Measurements from ENCODE around the gene UBE2C. TPM values are rescaled to one million over a fixed set of nuclear protein-coding genes. Genes with fewer than 3 reads are reported as not detected.

Gene UBE2C
- total and polyA plus RNA-seq, 2 donors (not counting 1 experiment from before 2014, with no cell fraction given): 0.54 to 2.4 TPM

Small RNA genes lying within 50 kb of the gene (small RNA-seq; reads per million reads assigned to genes)
- gene RNU6ATAC38P (ENCODE audit: insufficient read length, low read depth, low replicate concordance): not detected

Other genes with a start within 250 kb of the UBE2C start
- not detected in 2 replicates for gene WFDC8, start 233.4 kb upstream of the UBE2C start, total RNA-seq
- not detected in 2 replicates for gene WFDC8, start 233.4 kb upstream of the UBE2C start, polyA plus RNA-seq
- not detected in 2 replicates for gene WFDC10A, start 182.9 kb upstream of the UBE2C start, total RNA-seq
- gene WFDC10A, start 182.9 kb upstream of the UBE2C start, polyA plus RNA-seq: not detected in 2 replicates
- not detected in 2 replicates for gene WFDC9, start 181.4 kb upstream of the UBE2C start, total RNA-seq
- not detected in 2 replicates for gene WFDC9, start 181.4 kb upstream of the UBE2C start, polyA plus RNA-seq
- gene WFDC11, start 142.4 kb upstream of the UBE2C start, total RNA-seq: not detected in 2 replicates
- not detected in 2 replicates for gene WFDC11, start 142.4 kb upstream of the UBE2C start, polyA plus RNA-seq
- not detected in 2 replicates for gene WFDC13, start 110.6 kb upstream of the UBE2C start, total RNA-seq
- not detected in 2 replicates for gene WFDC13, start 110.6 kb upstream of the UBE2C start, polyA plus RNA-seq
- not detected in 2 replicates for gene WFDC10B, start 107.6 kb upstream of the UBE2C start, total RNA-seq
- gene WFDC10B, start 107.6 kb upstream of the UBE2C start, polyA plus RNA-seq: 0.30 TPM in 1 of 2 replicates, not detected in the other
- gene SPINT4, start 90.3 kb upstream of the UBE2C start, total RNA-seq: not detected in 2 replicates
- gene SPINT4, start 90.3 kb upstream of the UBE2C start, polyA plus RNA-seq: not detected in 2 replicates
- not detected in 2 replicates for gene WFDC3, start 20.8 kb upstream of the UBE2C start, total RNA-seq
- 0.26 TPM in 1 of 2 replicates, not detected in the other for gene WFDC3, start 20.8 kb upstream of the UBE2C start, polyA plus RNA-seq
- gene DNTTIP1, start 20.7 kb upstream of the UBE2C start, total RNA-seq: 20.1 and 27.3 TPM in 2 replicates
- 20.9 and 25.3 TPM in 2 replicates for gene DNTTIP1, start 20.7 kb upstream of the UBE2C start, polyA plus RNA-seq
- gene TNNC2, start 14.7 kb downstream of the UBE2C start, total RNA-seq: 0.46 TPM in 1 of 2 replicates, not detected in the other
- gene TNNC2, start 14.7 kb downstream of the UBE2C start, polyA plus RNA-seq: 0.33 and 2.4 TPM in 2 replicates
- gene SNX21, start 21.2 kb downstream of the UBE2C start, total RNA-seq: 1.7 and 2.4 TPM in 2 replicates
- gene SNX21, start 21.2 kb downstream of the UBE2C start, polyA plus RNA-seq: 0.95 and 2.2 TPM in 2 replicates
- 27.1 and 32.4 TPM in 2 replicates for gene ACOT8, start 44.7 kb downstream of the UBE2C start, total RNA-seq
- gene ACOT8, start 44.7 kb downstream of the UBE2C start, polyA plus RNA-seq: 43.1 and 64.7 TPM in 2 replicates
- 7.1 and 7.8 TPM in 2 replicates for gene ZSWIM3, start 45.0 kb downstream of the UBE2C start, total RNA-seq
- gene ZSWIM3, start 45.0 kb downstream of the UBE2C start, polyA plus RNA-seq: 3.0 and 4.0 TPM in 2 replicates
- gene ZSWIM1, start 68.6 kb downstream of the UBE2C start, total RNA-seq: 15.7 and 18.5 TPM in 2 replicates
- gene ZSWIM1, start 68.6 kb downstream of the UBE2C start, polyA plus RNA-seq: 2.8 and 5.4 TPM in 2 replicates
- 2.4 and 2.9 TPM in 2 replicates for gene SPATA25, start 75.0 kb downstream of the UBE2C start, total RNA-seq
- 2.5 and 2.9 TPM in 2 replicates for gene SPATA25, start 75.0 kb downstream of the UBE2C start, polyA plus RNA-seq
- 4.1 and 5.4 TPM in 2 replicates for gene NEURL2, start 78.6 kb downstream of the UBE2C start, total RNA-seq
- 1.6 and 3.3 TPM in 2 replicates for gene NEURL2, start 78.6 kb downstream of the UBE2C start, polyA plus RNA-seq
- 100 and 113 TPM in 2 replicates for gene CTSA, start 78.7 kb downstream of the UBE2C start, total RNA-seq
- gene CTSA, start 78.7 kb downstream of the UBE2C start, polyA plus RNA-seq: 83.4 and 107 TPM in 2 replicates
- 1.4 and 1.7 TPM in 2 replicates for gene PLTP, start 99.5 kb downstream of the UBE2C start, total RNA-seq
- 2.0 and 4.0 TPM in 2 replicates for gene PLTP, start 99.5 kb downstream of the UBE2C start, polyA plus RNA-seq
- gene PCIF1, start 122.0 kb downstream of the UBE2C start, total RNA-seq: 78.9 and 79.2 TPM in 2 replicates
- gene PCIF1, start 122.0 kb downstream of the UBE2C start, polyA plus RNA-seq: 70.0 and 74.2 TPM in 2 replicates
- 62.7 and 64.8 TPM in 2 replicates for gene ZNF335, start 159.6 kb downstream of the UBE2C start, total RNA-seq
- gene ZNF335, start 159.6 kb downstream of the UBE2C start, polyA plus RNA-seq: 49.8 and 62.3 TPM in 2 replicates
- gene MMP9, start 196.3 kb downstream of the UBE2C start, total RNA-seq: 4.0 and 4.4 TPM in 2 replicates
- 0.19 and 0.75 TPM in 2 replicates for gene MMP9, start 196.3 kb downstream of the UBE2C start, polyA plus RNA-seq
- 0.32 TPM in 1 of 2 replicates, not detected in the other for gene SLC12A5, start 216.6 kb downstream of the UBE2C start, total RNA-seq
- not detected in 2 replicates for gene SLC12A5, start 216.6 kb downstream of the UBE2C start, polyA plus RNA-seq